ENCODE measurements around the gene NUB1. TPM values are rescaled to one million over a fixed set of nuclear protein-coding genes. Genes with fewer than 3 reads are reported as not detected.

The NUB1 gene
- total RNA-seq, 1 donor from 2014 or later, result 41.6 TPM

GRCh38 chr7:151315038-151315655 is 26.5 kb upstream of the NUB1 start:
- peak; percentile 14 for DNase-seq (ENCODE audit: low read depth)
- Histone ChIP-seq H2AFZ (ENCODE audit: low read depth, low read length) (no peak overlapping the region), H3K4me1 (ENCODE audit: insufficient read depth, low read length) (peaks cover 5% of the 10 kb centered on the region), H3K27ac (ENCODE audit: low read depth, low read length) (no peak overlapping the region), H3K9me3 (ENCODE audit: insufficient read depth, low read depth, low read length) (peaks cover 11% of the 10 kb centered on the region), H3K4me2 (ENCODE audit: low read length) (no peak overlapping the region), H4K20me1 (ENCODE audit: insufficient read depth, low read length) (no peaks in the 10 kb centered on the region), H3K27me3 (ENCODE audit: insufficient read depth, low read length) (peaks cover 3% of the 10 kb centered on the region), H3K79me2 (ENCODE audit: insufficient read depth, low read length) (no peaks in the 10 kb centered on the region), H3K9ac (ENCODE audit: low read length) (no peak overlapping the region), H3K4me3 (ENCODE audit: insufficient read depth, low read depth, low read length) (no peak overlapping the region), H3K36me3 (ENCODE audit: insufficient read depth, low read length) (no peaks in the 10 kb centered on the region)
- no peak overlapping the region for H3K27ac Mint-ChIP-seq (ENCODE audit: unreplicated experiment)
- TF ChIP-seq EZH2 (IDR thresholded peaks at IDR 0.05; ENCODE audit: insufficient read depth, low read length) (no peak), CTCF (IDR thresholded peaks at IDR 0.05; ENCODE audit: insufficient read depth, low read depth, low read length) (peak; percentile 77)
- no peaks in the 10 kb centered on the region for H3K4me1 Mint-ChIP-seq (ENCODE audit: low read depth, unreplicated experiment)
- peaks cover 14% of the 10 kb centered on the region for H3K9me3 Mint-ChIP-seq (ENCODE audit: unreplicated experiment)
- H3K36me3 Mint-ChIP-seq (ENCODE audit: low read depth, unreplicated experiment), result no peaks in the 10 kb centered on the region
- H3K27me3 Mint-ChIP-seq (ENCODE audit: low read depth, unreplicated experiment), result peaks cover 4% of the 10 kb centered on the region
- no peak for FAIRE-seq
- no peak overlapping the region for H3K4me3 Mint-ChIP-seq (ENCODE audit: unreplicated experiment)

GRCh38 chr7:151316896-151317295 is 24.7 kb upstream of the NUB1 start:
- no peak for FAIRE-seq
- H3K4me3 ChIP-seq (ENCODE audit: insufficient read depth, low read depth, low read length), result no peak overlapping the region
- peaks cover 5% of the 10 kb centered on the region for H3K4me1 ChIP-seq (ENCODE audit: insufficient read depth, low read length)
- no peak overlapping the region for H2AFZ ChIP-seq (ENCODE audit: low read depth, low read length)
- H3K79me2 ChIP-seq (ENCODE audit: insufficient read depth, low read length), result no peaks in the 10 kb centered on the region
- no peaks in the 10 kb centered on the region for H4K20me1 ChIP-seq (ENCODE audit: insufficient read depth, low read length)
- H3K4me2 ChIP-seq (ENCODE audit: low read length), result no peak overlapping the region
- TF ChIP-seq CTCF (IDR thresholded peaks at IDR 0.05; ENCODE audit: insufficient read depth, low read depth, low read length) (no peak), EZH2 (IDR thresholded peaks at IDR 0.05; ENCODE audit: insufficient read depth, low read length) (no peak)
- Mint-ChIP-seq H3K27me3 (ENCODE audit: low read depth, unreplicated experiment) (peaks cover 4% of the 10 kb centered on the region), H3K9me3 (ENCODE audit: unreplicated experiment) (peaks cover 14% of the 10 kb centered on the region), H3K4me3 (ENCODE audit: unreplicated experiment) (no peak overlapping the region), H3K27ac (ENCODE audit: unreplicated experiment) (no peak overlapping the region), H3K36me3 (ENCODE audit: low read depth, unreplicated experiment) (no peaks in the 10 kb centered on the region), H3K4me1 (ENCODE audit: low read depth, unreplicated experiment) (no peaks in the 10 kb centered on the region)
- no peaks in the 10 kb centered on the region for H3K36me3 ChIP-seq (ENCODE audit: insufficient read depth, low read length)
- no peak overlapping the region for H3K9ac ChIP-seq (ENCODE audit: low read length)
- DNase-seq (ENCODE audit: low read depth), result no peak
- no peak overlapping the region for H3K27ac ChIP-seq (ENCODE audit: low read depth, low read length)
- H3K9me3 ChIP-seq (ENCODE audit: insufficient read depth, low read depth, low read length), result peaks cover 18% of the 10 kb centered on the region
- peaks cover 3% of the 10 kb centered on the region for H3K27me3 ChIP-seq (ENCODE audit: insufficient read depth, low read length)

- peaks cover 3% of the 10 kb centered on the region for H3K27me3 ChIP-seq (ENCODE audit: insufficient read depth, low read length)
- Mint-ChIP-seq H3K4me1 (ENCODE audit: low read depth, unreplicated experiment) (no peaks in the 10 kb centered on the region), H3K27me3 (ENCODE audit: low read depth, unreplicated experiment) (peaks cover 7% of the 10 kb centered on the region), H3K27ac (ENCODE audit: unreplicated experiment) (no peak overlapping the region), H3K4me3 (ENCODE audit: unreplicated experiment) (no peak overlapping the region), H3K9me3 (ENCODE audit: unreplicated experiment) (peaks cover 17% of the 10 kb centered on the region), H3K36me3 (ENCODE audit: low read depth, unreplicated experiment) (no peaks in the 10 kb centered on the region)
- no peak overlapping the region for H2AFZ ChIP-seq (ENCODE audit: low read depth, low read length)
- no peak overlapping the region for H3K9ac ChIP-seq (ENCODE audit: low read length)
- no peaks in the 10 kb centered on the region for H3K36me3 ChIP-seq (ENCODE audit: insufficient read depth, low read length)
- no peak for TF ChIP-seq EZH2 (IDR thresholded peaks at IDR 0.05; ENCODE audit: insufficient read depth, low read length)
- TF ChIP-seq CTCF (IDR thresholded peaks at IDR 0.05; ENCODE audit: insufficient read depth, low read depth, low read length), result no peak
- no peaks in the 10 kb centered on the region for H3K79me2 ChIP-seq (ENCODE audit: insufficient read depth, low read length)
- FAIRE-seq (no peak), DNase-seq (ENCODE audit: low read depth) (no peak)
- no peak overlapping the region for H3K4me3 ChIP-seq (ENCODE audit: insufficient read depth, low read depth, low read length)
- no peak overlapping the region for H3K4me2 ChIP-seq (ENCODE audit: low read length)
- peaks cover 18% of the 10 kb centered on the region for H3K9me3 ChIP-seq (ENCODE audit: insufficient read depth, low read depth, low read length)
- peaks cover 5% of the 10 kb centered on the region for H3K4me1 ChIP-seq (ENCODE audit: insufficient read depth, low read length)
- no peak overlapping the region for H3K27ac ChIP-seq (ENCODE audit: low read depth, low read length)
- no peaks in the 10 kb centered on the region for H4K20me1 ChIP-seq (ENCODE audit: insufficient read depth, low read length)
Measured at GRCh38 chr7:151317936-151318335, 23.7 kb upstream of the NUB1 start.

All from astrocyte (in vitro differentiated cells and primary cell).